ENCODE results near the gene ATRIP. TPM values are rescaled to one million over a fixed set of nuclear protein-coding genes. Genes with fewer than 3 reads are reported as not detected.

Gene ATRIP
- total RNA-seq, 2 experiments from 2014 or later = 16.3 to 24.5 TPM

- DNase-seq (ENCODE audit: low spot score) = no peak
- intact Hi-C loops (cut with micrococcal nuclease; ENCODE audit: unreplicated experiment) = loop anchor here (2.0 to 10.0 kb wide), 3 partner anchors 31 to 357 kb away; partner anchors contain the start of gene SLC26A6
- Histone ChIP-seq H3K9me3 (ENCODE audit: low read length) (no peaks in the 10 kb centered on the region), H3K79me2 (ENCODE audit: insufficient read depth, low read depth, low read length) (peaks cover 53% of the 10 kb centered on the region), H2AFZ (ENCODE audit: low read length) (no peak overlapping the region), H3K4me1 (ENCODE audit: insufficient read depth, low read length, poor library complexity, severe bottlenecking) (peaks cover 43% of the 10 kb centered on the region), H3K36me3 (ENCODE audit: insufficient read depth, low read length) (peaks cover 46% of the 10 kb centered on the region), H3K4me2 (ENCODE audit: low read length) (peak overlapping the region; percentile 80), H3K9me2 (ENCODE audit: insufficient read depth, low read length) (no peaks in the 10 kb centered on the region), H3K27ac (ENCODE audit: low read depth, low read length, poor library complexity, severe bottlenecking) (peak overlapping the region; percentile 20), H4K20me1 (ENCODE audit: insufficient read depth, low read length) (peaks cover 11% of the 10 kb centered on the region), H3K4me3 (ENCODE audit: low read depth, low read length, poor library complexity, severe bottlenecking) (peak overlapping the region; percentile 98)
- TF ChIP-seq, protein P1, sequence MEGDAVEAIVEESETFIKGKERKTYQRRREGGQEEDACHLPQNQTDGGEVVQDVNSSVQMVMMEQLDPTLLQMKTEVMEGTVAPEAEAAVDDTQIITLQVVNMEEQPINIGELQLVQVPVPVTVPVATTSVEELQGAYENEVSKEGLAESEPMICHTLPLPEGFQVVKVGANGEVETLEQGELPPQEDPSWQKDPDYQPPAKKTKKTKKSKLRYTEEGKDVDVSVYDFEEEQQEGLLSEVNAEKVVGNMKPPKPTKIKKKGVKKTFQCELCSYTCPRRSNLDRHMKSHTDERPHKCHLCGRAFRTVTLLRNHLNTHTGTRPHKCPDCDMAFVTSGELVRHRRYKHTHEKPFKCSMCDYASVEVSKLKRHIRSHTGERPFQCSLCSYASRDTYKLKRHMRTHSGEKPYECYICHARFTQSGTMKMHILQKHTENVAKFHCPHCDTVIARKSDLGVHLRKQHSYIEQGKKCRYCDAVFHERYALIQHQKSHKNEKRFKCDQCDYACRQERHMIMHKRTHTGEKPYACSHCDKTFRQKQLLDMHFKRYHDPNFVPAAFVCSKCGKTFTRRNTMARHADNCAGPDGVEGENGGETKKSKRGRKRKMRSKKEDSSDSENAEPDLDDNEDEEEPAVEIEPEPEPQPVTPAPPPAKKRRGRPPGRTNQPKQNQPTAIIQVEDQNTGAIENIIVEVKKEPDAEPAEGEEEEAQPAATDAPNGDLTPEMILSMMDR (conservative IDR thresholded peaks at IDR 0.05; ENCODE audit: low read length) = no peak
- TF ChIP-seq EZH2phosphoT487 (IDR thresholded peaks at IDR 0.05; ENCODE audit: borderline replicate concordance, low read depth, low read length) = no peak
- POLR2A ChIA-PET = interaction anchor here (1.2 kb wide), 2 partner anchors 12 to 107 kb away, joined by 3 to 4 read pairs; no protein-coding TSS in a partner anchor
- CTCF ChIA-PET (ENCODE audit: unreplicated experiment) = no interaction called here
- no TSS peak for BruUV-seq (replicated peaks)
These were observed 4.6 kb upstream of the ATRIP start for GRCh38 chr3:48441940-48442339.

- Histone ChIP-seq H3K4me2 (ENCODE audit: low read length) (peak overlapping the region; percentile 98), H3K9me3 (ENCODE audit: low read length) (no peaks in the 10 kb centered on the region), H3K36me3 (ENCODE audit: insufficient read depth, low read length) (peaks cover 58% of the 10 kb centered on the region), H3K9me2 (ENCODE audit: insufficient read depth, low read length) (no peaks in the 10 kb centered on the region), H2AFZ (ENCODE audit: low read length) (no peak overlapping the region), H3K4me3 (ENCODE audit: low read depth, low read length, poor library complexity, severe bottlenecking) (peak overlapping the region; percentile 92), H3K79me2 (ENCODE audit: insufficient read depth, low read depth, low read length) (peaks cover 59% of the 10 kb centered on the region), H3K4me1 (ENCODE audit: insufficient read depth, low read length, poor library complexity, severe bottlenecking) (peaks cover 35% of the 10 kb centered on the region), H4K20me1 (ENCODE audit: insufficient read depth, low read length) (peaks cover 11% of the 10 kb centered on the region), H3K27ac (ENCODE audit: low read depth, low read length, poor library complexity, severe bottlenecking) (peak overlapping the region; percentile 13)
- BruUV-seq (replicated peaks) = no TSS peak
- TF ChIP-seq, protein P1 (conservative IDR thresholded peaks at IDR 0.05; ENCODE audit: low read length) = no peak
- TF ChIP-seq EZH2phosphoT487 (IDR thresholded peaks at IDR 0.05; ENCODE audit: borderline replicate concordance, low read depth, low read length) = no peak
- CTCF ChIA-PET (ENCODE audit: unreplicated experiment) = interaction anchor here (0.9 to 3.2 kb wide), 2 partner anchors 8 to 10 kb away, joined by 3 to 22 read pairs; no protein-coding TSS in a partner anchor
- POLR2A ChIA-PET = interaction anchor here (0.6 to 1.7 kb wide), 6 partner anchors 10 to 454 kb away, joined by 3 to 7 read pairs (median 4); no protein-coding TSS in a partner anchor
- no peak for DNase-seq (ENCODE audit: low spot score)
- intact Hi-C loops (cut with micrococcal nuclease; ENCODE audit: unreplicated experiment) = loop anchor here (10.0 kb wide), 2 partner anchors 189 to 361 kb away; partner anchors contain the start of gene SLC26A6
These were observed 1.2 kb upstream of the ATRIP start for GRCh38 chr3:48445277-48445882.

DNA sequence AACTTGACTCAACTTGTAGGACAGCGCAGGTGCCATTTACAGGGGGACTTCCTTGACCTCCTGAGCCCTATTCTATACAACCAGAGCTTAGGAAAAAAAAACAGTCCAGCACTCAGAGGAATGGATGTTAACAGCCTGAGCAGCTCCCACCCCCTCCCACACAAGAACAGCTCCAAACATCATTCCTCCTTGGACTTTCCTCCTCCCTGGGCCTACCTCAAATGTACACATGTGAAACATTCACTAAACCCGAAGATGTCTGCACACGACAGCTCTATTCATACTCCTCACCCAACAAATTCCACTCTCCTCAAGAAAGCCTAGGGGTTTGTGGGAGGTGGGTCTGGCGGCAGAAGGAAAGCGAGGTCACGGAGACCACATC, 503 bp upstream of the ATRIP start:
- H3K36me3 ChIP-seq (ENCODE audit: insufficient read depth, low read length) = peaks cover 58% of the 10 kb centered on the region
- CTCF ChIA-PET (ENCODE audit: unreplicated experiment) = interaction anchor here (0.6 to 3.2 kb wide), 3 partner anchors 9 to 27 kb away, joined by 3 to 22 read pairs (median 3); no protein-coding TSS in a partner anchor
- peaks cover 35% of the 10 kb centered on the region for H3K4me1 ChIP-seq (ENCODE audit: insufficient read depth, low read length, poor library complexity, severe bottlenecking)
- peaks cover 11% of the 10 kb centered on the region for H4K20me1 ChIP-seq (ENCODE audit: insufficient read depth, low read length)
- no peak for DNase-seq (ENCODE audit: low spot score)
- peaks cover 53% of the 10 kb centered on the region for H3K79me2 ChIP-seq (ENCODE audit: insufficient read depth, low read depth, low read length)
- H2AFZ ChIP-seq (ENCODE audit: low read length) = peak overlapping the region; percentile 80
- POLR2A ChIA-PET = interaction anchor here (0.6 to 1.7 kb wide), 6 partner anchors 10 to 453 kb away, joined by 3 to 7 read pairs (median 4); no protein-coding TSS in a partner anchor
- peak overlapping the region; percentile 92 for H3K4me3 ChIP-seq (ENCODE audit: low read depth, low read length, poor library complexity, severe bottlenecking)
- peak overlapping the region; percentile 98 for H3K4me2 ChIP-seq (ENCODE audit: low read length)
- H3K9me2 ChIP-seq (ENCODE audit: insufficient read depth, low read length) = no peaks in the 10 kb centered on the region
- intact Hi-C loops (cut with micrococcal nuclease; ENCODE audit: unreplicated experiment) = loop anchor here (2.0 to 10.0 kb wide), 4 partner anchors 21 to 361 kb away; partner anchors contain the start of genes PFKFB4 and SLC26A6
- peak overlapping the region; percentile 13 for H3K27ac ChIP-seq (ENCODE audit: low read depth, low read length, poor library complexity, severe bottlenecking)
- H3K9me3 ChIP-seq (ENCODE audit: low read length) = no peaks in the 10 kb centered on the region
- no peak for TF ChIP-seq EZH2phosphoT487 (IDR thresholded peaks at IDR 0.05; ENCODE audit: borderline replicate concordance, low read depth, low read length)
- TF ChIP-seq, protein P1 (conservative IDR thresholded peaks at IDR 0.05; ENCODE audit: low read length) = no peak
- BruUV-seq (replicated peaks) = TSS peak; percentile 86

Data from OCI-LY7 (cell line).